Central memory CD4-positive, alpha-beta T cell (primary cell): ENCODE data around the gene MTARC2.
"Not testable (repeated sequence)": the region's sequence is repeated elsewhere in the genome, so short reads cannot be mapped to it uniquely, and the experiment has no call there.

Source experiments
- DNase-seq: peaks from one replicate; pipeline ENCODE4 v3.0.0; 2022
- total RNA-seq, 3 experiments: gene quantifications; one replicate each; lab custom pipeline; 2026; lab: John Stamatoyannopoulos, UW

Gene MTARC2
- 0 reads per million in 3 experiments for total RNA-seq

DNA sequence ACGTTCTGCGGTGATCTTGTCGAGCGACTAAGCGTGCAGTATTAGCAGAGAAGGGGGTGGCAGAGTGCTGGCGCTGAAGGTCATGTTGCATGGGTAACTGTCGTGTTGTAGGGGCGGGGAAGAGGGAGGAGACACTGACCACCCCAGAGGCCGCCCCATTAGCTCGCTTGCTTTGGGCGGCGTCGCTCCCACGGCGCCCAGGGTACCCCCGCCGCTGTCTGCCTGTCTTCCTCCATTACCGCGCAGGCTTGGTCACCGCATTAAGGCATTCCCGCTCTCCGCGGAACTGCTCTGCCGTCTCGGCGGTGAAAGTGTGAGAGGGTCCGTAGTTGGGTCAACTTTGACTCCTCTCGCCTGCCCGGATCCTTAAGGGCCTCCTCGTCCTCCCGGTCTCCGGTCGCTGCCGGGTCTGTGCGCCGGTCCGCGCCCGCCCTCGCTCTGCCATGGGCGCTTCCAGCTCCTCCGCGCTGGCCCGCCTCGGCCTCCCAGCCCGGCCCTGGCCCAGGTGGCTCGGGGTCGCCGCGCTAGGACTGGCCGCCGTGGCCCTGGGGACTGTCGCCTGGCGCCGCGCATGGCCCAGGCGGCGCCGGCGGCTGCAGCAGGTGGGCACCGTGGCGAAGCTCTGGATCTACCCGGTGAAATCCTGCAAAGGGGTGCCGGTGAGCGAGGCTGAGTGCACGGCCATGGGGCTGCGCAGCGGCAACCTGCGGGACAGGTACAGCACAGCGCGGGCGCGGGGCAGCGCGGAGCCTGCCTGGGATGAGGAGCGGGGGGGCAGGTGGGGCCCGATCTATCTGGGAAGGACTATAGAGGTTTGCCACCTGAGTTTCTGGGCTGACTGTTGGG, at the start of gene MTARC2:
Gene MTARC2 (plus strand): TSS at position 234 of the 846 bp plus-strand sequence. CDS start 210 bp downstream, at position 444.
- no peak for DNase-seq

DNA sequence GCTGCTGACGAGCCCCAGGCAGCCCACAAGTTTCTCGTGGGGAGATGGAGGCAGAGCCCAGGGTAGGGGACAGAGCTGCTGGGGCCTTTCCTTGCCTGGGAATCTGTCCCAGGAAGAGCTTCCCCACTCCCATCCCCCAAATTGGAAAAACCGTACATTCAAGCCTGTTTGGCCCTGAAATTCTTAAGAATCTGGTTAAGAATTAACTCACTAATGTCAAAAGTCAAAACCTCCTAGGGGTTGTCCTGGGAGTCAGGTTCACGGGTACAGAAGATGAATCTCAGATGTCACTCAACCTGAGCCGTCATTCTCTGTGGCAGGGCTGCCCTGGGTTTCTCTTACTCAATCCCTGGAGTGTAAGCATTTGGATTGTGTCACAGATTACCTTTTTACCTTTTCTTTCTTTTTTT, 49.5 kb upstream of the MTARC2 start:
- no peak for DNase-seq

DNA sequence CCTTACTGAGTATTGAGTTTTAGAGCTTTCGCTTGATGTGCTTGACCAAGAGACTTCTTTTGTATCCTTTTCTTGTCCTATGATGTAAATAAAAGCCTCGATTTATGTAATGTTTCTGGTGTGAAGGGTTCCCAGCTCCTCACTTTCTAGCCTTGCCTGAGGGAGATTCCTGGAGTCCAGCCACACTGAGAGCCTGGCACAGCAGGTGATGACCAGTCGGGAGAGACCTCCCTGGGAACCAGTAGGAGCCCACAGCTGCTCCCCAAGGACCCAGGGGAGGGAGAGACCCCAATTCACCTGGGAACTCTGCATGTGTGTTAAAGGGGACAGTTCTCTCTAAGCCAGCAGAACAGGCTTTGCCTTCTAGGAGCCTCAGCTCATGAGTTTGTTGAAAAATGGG, 49.1 kb upstream of the MTARC2 start:
- no peak for DNase-seq

DNA sequence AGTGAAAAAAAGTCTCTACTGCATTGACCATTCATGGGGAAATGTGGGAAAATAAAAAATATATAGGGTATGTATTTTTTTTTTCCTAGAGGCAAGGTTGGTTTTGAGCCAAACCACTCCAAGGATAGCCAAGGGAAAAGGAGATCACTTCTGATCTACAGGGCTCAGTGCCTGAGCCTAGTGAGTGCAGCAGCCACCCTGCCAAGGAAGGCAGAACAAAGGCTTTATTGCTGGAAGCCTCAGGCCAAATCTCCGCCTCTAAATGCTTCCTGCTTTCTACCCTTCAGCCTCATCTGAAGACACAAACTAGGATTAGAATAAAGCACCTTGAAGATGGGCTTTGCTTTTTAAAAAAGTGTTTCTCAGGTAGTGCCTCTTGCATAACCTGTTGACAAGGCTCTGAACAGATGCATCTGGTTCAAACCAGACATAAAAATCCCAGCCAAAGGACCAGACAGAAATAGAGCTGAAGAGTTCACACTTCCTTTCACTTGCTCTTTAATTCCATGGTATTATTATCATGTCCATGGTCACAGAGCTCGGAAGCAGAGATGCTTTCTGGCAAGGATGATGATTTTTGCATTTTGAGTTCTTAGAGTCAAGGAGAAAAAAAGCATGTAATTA, 47.5 kb upstream of the MTARC2 start:
- no peak for DNase-seq

GRCh38 chr1:220701974-220702373, 46.1 kb upstream of the MTARC2 start:
- no peak for DNase-seq

- no peak for DNase-seq
These were observed 45.3 kb upstream of the MTARC2 start for GRCh38 chr1:220702733-220703270.

GRCh38 chr1:220703305-220703704, 44.8 kb upstream of the MTARC2 start:
- no peak for DNase-seq

DNA sequence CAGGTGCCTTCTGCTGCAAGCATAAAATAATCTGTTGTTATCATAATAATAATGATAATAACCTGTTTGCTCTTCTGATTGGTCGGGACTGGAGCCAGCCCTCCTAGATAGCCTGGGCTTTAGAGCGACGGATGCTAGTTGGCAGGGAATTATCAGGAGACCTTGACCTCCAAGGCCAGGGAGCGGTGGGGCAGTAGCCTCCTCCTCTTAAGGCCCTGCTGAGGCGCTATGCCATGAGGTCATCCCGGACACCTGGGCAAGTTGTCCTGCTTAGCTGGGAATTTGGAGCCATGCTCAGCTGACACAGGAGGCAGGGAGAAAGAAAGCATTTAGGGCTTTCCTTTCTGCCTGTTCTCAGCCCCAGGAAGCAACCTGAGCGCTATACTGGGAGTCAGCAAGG, 42.3 kb upstream of the MTARC2 start:
- DNase-seq = no peak

DNA sequence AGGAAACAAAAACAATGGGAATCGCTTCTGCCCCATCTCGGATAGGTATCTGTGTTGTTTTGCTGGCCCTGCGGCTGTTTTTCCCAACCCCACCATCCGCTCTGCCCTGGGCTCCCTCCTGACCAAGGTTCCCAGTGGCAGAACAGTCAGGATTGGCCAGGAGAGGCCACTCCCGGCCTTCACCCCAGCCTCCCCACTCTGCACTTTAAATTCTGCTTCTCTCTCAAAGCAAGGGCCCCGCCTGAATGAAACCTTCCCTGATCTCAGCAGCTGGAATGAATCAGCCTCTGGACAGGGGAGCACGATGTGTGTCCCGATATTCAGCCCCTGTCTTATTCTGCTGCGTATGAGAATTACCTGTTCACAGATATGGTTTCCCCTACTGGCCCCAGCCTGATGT, 41.6 kb upstream of the MTARC2 start:
- no peak for DNase-seq

DNA sequence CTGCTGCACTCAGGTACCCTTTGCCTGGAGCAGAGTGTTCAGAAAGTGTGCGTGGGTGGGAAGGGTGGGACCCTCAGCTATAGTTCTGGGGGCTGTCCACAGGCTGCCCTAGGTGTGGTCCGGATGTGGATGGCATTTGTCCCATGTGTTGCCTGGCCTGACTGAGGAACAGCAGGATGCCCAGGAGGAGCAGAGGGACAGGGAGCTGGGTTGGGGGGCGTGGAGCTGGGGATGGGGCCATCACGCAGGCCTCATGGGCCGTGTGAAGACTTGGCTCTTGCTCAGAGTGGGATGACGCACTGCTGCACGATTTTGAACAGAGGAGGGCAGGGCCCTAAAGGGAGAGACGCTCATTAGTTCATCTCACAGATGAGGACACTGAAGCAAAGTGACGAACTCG, 41.0 kb upstream of the MTARC2 start:
- no peak for DNase-seq

DNA sequence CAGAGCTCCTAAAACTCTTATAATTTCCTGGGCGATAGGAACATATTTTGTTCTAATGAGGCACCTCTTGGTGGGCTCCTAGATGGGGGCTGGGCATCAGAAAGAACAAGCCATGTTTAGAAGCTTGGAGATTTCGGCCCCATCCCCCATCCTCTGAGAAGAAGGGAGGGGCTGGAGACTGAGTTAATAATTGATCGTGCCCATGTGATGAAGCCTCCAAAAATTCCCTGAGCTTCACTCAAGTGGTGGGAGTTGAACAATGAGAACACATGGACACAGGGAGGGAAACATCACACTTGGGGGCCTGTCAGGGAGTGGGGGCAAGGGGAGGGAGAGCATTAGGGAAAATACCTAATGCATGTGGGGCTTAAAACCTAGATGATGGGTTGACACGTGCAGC, 39.9 kb upstream of the MTARC2 start:
- DNase-seq = no peak

DNA sequence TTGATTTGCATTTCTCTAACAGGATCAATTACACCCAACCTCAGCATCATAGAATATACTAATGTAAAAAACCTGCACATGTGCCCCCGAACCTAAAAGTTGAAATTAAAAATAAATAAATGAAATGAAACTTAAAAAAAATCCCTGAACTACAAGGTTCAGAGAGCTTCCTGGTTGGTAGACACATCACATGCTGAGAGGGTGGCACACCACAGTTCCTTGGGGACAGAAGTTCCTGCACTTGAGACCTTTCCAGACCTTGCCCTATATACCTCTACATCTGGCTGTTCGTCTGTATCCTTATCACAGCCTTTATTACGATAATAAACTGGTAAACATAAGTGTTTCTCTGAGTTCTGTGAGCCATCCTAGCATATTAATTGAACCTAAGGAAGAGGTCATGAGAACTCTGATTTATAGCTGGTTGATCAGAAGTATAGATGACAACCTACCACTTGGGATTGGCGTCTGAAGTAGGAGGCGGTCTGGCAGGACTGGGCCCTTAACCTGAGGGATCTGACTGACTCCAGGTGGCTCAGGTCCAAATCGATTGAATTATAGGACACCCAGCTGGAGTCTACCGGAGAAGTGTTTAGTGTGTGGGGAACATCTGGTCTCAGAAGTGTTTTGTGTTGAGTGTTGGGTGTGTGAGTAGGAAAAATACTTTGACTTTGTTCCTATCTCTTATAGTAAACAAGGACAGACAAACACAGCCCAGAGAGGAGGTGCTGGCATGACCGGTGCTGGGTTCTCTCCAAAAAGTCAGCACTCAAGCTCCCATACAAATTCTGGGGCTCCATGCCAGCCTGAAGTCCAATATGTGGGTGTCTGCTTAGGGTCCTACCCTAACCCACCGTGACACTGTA, 39.0 kb upstream of the MTARC2 start:
- DNase-seq = no peak

GRCh38 chr1:220710333-220710732, 37.8 kb upstream of the MTARC2 start:
- DNase-seq = no peak

DNA sequence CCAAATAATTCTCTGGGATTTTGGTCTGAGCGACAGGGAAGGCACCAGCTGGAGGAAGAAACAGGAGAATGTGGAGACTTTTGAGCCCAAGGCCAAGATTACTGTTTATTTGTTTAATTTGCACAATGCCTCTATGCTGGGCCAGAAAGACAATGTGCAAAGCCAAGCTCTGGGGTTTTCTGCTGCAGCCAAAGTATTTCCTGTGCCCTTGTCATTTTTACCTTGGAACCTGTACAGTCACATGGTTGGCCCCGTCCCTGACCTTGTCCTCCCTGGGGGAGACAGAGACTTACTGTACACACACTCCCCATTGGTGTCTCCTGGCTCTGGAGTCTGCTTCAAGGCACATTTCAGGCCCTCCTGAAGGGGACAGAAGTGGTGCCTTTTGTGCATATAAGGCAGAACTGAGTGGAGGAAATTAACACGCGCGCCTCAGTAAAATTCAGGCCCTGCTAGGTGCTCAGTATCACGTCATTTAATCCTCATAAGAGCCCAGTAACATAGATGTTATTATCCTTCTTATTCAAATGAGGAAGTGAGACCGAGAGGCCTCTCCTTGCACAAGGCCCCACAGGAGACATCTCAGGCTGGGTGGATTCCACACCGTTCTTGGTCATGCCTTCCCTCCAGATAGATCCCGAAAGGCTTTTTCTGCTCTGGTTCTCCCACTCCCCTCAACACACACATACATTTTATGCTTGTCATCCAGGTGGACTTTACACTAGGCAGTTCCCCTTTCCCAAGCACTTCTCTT, 36.9 kb upstream of the MTARC2 start:
- DNase-seq = no peak

- DNase-seq = not testable (repeated sequence)
These were observed 32.1 kb upstream of the MTARC2 start for GRCh38 chr1:220715986-220716385.

DNA sequence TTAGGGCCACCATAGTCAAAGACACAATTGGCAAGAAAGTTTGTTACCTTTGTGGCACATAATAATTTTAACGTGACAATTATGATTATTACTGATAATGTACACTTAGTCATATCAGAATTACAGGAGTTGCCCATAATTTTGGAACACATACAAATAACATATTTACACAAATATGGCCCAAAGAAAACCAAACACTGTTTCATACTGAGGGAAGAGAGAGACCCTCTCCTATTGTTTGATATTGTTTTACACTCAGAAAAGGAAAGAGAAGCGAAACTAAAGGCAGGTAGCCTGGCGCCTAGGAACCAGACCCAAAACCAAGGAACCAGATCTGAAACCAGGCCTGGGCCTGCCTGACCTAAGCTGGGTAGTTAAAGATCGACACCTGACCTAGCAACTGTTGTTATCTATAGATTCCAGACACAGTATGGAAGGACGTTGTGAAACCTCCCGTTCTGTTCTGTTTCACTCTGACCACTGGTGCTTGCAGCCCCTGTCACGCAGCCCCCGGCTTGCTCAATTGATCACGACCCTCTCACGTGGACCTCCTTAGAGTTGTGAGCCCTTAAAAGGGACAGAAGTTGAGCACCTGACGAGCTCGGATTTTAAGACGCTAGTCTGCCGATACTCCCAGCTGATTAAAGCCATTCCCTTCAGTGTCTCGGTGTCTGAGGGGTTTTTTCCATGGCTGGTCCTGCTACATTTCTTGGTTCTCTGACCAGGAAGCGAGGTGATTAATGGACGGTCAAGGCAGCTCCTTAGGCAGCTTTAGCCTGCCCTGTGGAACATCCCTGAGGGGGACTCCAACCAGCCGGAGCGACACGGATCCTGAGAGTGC, 30.1 kb upstream of the MTARC2 start:
- DNase-seq = no peak

DNA sequence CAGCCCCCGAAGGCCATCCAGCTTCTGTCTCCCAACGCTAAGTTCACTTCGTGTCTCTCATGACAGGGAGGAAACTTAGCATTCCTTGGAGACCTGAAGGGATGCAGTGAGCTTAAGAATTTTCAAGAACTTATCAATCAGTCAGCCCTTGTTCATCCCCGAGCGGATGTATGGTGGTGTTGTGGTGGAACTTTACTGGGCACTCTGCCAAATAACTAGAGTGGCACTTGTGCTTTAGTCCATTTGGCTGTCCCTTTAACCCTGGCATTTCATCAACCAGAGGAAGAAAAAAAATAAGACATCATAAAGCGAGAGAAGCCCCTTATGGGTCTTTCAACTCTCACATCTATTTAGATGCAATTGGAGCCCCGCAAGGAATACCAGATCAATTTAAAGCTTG, 26.9 kb upstream of the MTARC2 start:
- DNase-seq = not testable (repeated sequence)

- no peak for DNase-seq
These were observed 21.5 kb upstream of the MTARC2 start for GRCh38 chr1:220726634-220727033.

DNA sequence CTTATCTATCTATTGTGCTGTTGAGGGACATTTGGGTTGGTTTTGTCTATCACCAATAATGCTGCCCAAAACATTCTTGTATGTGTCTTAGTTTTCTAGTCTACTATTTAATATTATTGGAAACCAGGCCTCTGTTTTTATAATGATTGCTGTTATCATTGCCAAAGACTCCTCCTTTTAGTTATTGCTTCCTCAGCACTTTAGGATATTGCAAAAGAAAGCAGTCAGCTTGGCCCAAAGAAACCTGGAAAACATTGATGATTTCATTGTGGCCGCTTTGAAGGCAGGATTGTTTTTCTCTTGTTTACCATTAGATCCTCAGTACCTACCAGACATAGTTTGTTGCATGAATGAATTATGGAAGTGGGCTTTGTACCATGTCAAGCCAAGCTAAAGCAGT, 20.6 kb upstream of the MTARC2 start:
- no peak for DNase-seq

GRCh38 chr1:220730486-220730885, 17.6 kb upstream of the MTARC2 start:
- no peak for DNase-seq

GRCh38 chr1:220732137-220732536, 16.0 kb upstream of the MTARC2 start:
- no peak for DNase-seq
